ENCODE results near the gene ZFHX2. TPM values are rescaled to one million over a fixed set of nuclear protein-coding genes. Genes with fewer than 3 reads are reported as not detected.
"Not testable (repeated sequence)": the region's sequence is repeated elsewhere in the genome, so short reads cannot be mapped to it uniquely, and the experiment has no call there.

Gene ZFHX2
- total RNA-seq, 1 donor = under 0.01 TPM

DNA sequence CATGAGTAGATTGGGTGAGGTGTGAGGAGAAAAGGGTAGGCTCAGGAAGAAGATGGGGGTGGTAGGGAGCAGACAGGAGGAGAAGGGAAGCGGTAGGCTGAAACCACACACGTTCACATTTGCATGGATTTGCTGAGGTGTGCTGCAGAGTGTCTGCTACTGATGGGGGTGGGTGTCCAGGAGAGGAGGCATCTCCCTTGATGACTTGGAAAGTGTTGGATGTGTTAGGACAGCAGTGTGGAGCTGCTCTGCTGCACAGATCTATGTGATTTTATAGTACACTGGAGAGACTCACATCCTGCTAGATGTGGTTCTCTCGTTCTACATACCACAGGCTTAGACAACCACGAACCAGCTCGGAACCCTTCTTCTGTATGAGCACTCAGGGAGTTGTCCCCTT is 9.3 kb downstream of the ZFHX2 start:
- no peak for TF ChIP-seq CTCF (IDR thresholded peaks at IDR 0.05; ENCODE audit: insufficient read depth, low read depth, low read length)
- H3K4me3 ChIP-seq (ENCODE audit: low read depth, low read length) = no peak overlapping the region
- no peak for DNase-seq (ENCODE audit: low read depth)

DNA sequence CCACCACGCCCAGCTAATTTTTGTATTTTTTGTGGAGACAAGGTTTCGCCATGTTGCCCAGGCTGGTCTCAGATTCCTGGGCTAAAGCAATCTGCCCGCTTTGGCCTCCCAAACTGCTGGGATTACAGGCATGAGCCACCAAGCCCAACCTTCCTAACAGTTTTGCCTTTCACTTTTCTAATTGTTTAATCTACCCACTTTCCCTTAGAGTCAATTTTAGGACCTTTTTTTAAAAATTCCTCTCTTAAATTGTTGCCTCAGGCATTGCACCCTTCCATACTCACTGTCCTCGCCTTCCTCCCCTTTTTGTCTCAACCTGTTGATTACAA is 11.5 kb downstream of the ZFHX2 start:
- no peak overlapping the region for H3K4me3 ChIP-seq (ENCODE audit: low read depth, low read length)
- DNase-seq (ENCODE audit: low read depth) = no peak
- TF ChIP-seq CTCF (IDR thresholded peaks at IDR 0.05; ENCODE audit: insufficient read depth, low read depth, low read length) = no peak

GRCh38 chr14:23539248-23540140 is 12.1 kb downstream of the ZFHX2 start:
- peak; percentile 41 for DNase-seq (ENCODE audit: low read depth)
- TF ChIP-seq CTCF (IDR thresholded peaks at IDR 0.05; ENCODE audit: insufficient read depth, low read depth, low read length) = peak; percentile 82
- no peak overlapping the region for H3K4me3 ChIP-seq (ENCODE audit: low read depth, low read length)

- no peak overlapping the region for H3K4me3 ChIP-seq (ENCODE audit: low read depth, low read length)
- no peak for TF ChIP-seq CTCF (IDR thresholded peaks at IDR 0.05; ENCODE audit: insufficient read depth, low read depth, low read length)
- no peak for DNase-seq (ENCODE audit: low read depth)
Observed at GRCh38 chr14:23538785-23539184, 12.8 kb downstream of the ZFHX2 start.

DNA sequence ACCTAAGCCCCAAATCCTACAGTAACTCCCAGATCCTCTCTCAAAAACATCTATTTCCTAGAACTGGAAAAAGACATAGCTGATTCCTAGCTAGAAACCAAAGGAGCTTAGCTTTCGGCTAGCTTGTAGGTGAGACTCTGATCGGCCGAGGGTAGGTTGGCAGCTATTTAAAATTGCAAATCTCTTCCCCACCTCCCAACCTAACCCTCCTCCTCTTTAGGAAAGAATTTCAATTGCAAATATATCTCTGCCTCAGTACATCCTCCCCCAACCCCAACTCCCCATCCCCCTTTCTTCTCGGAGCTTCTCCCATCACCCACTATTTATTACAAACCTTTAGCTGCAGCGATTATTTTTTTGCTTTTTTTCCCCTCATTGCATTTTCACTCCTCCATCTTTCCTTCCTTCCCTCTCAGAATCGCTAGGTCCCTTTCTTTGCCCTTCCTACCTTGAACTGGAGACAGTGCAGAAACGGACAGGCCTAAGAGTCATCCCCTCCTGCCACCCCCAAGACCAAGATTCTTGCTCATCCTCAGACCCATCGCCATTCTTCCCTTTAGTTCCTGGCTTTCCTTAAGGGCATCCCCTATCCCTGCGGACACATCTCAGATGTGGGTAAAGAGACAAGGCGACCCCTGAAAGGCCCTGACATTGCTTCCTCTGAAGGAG is 13.4 kb downstream of the ZFHX2 start:
- no peak for DNase-seq (ENCODE audit: low read depth)
- TF ChIP-seq CTCF (IDR thresholded peaks at IDR 0.05; ENCODE audit: insufficient read depth, low read depth, low read length) = no peak
- H3K4me3 ChIP-seq (ENCODE audit: low read depth, low read length) = no peak overlapping the region

DNA sequence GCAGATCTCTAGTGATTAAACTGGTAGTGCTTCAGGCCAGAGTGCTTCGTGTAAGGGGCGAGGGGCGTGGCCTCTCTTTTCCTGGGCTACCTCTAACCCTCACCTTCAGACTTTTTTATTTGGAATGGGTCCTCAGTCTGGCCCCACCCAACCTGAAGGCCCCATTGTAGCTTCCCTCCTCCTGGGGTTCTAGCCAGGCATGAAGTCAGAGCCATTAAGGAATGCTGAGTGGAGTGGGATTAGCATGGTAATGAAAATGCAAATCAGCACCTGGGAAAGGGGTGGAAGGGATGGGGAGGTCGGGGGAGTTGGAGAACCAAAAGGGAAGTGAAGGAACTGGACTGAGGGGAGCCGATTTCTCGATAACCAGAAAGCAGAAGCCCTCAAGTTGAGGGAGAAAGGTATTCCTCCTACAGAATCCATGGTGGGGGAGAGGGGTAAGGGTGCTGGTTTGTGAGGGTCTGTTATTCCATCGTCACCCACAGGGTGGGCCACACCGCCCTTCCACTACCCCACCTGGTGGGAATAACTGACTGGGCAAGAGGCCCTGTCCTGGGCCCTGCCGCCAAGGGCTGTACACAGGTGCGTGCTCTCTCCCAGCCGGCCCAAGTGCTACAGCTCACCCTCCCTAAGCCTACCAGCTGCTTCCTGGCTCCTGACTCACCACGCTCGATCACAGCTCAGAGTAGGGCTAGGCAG is 14.1 kb downstream of the ZFHX2 start:
- TF ChIP-seq CTCF (IDR thresholded peaks at IDR 0.05; ENCODE audit: insufficient read depth, low read depth, low read length) = no peak
- no peak overlapping the region for H3K4me3 ChIP-seq (ENCODE audit: low read depth, low read length)
- no peak for DNase-seq (ENCODE audit: low read depth)

- not testable (repeated sequence) for DNase-seq (ENCODE audit: low read depth); H3K4me3 ChIP-seq (ENCODE audit: low read depth, low read length)
Observed at GRCh38 chr14:23536906-23537305, 14.7 kb downstream of the ZFHX2 start.

Measured in fibroblast of villous mesenchyme (primary cell).